Chondrocyte (in vitro differentiated cells): ENCODE results near the gene HMBS. TPM values are rescaled to one million over a fixed set of nuclear protein-coding genes. Genes with fewer than 3 reads are reported as not detected.

ENCODE experiments used
- DNase-seq: peaks from one replicate; pipeline ENCODE4 v3.0.0; 2021; ENCODE audit warnings: mixed read lengths, low spot score
- H3K27ac Mint-ChIP-seq: one replicate; pipeline ENCODE4 v1.8.0; 2021; ENCODE audit warnings: mild to moderate bottlenecking, moderate library complexity, mixed read lengths; ENCODE audit not compliant: unreplicated experiment
- H3K27me3 Mint-ChIP-seq: 2 replicates; pipeline ENCODE4 v1.8.0; 2021; ENCODE audit warnings: low read depth, mixed read lengths
- H3K36me3 Mint-ChIP-seq: 2 replicates; pipeline ENCODE4 v1.8.0; 2021; ENCODE audit warnings: low read depth, mixed read lengths
- H3K4me1 Mint-ChIP-seq: 2 replicates; pipeline ENCODE4 v1.8.0; 2021; ENCODE audit warnings: low read depth, mild to moderate bottlenecking, mixed read lengths
- H3K4me3 Mint-ChIP-seq: one replicate; pipeline ENCODE4 v1.8.0; 2021; ENCODE audit warnings: mild to moderate bottlenecking, moderate library complexity, mixed read lengths; ENCODE audit not compliant: unreplicated experiment
- H3K9me3 Mint-ChIP-seq: 2 replicates; pipeline ENCODE4 v1.8.0; 2021; ENCODE audit warnings: low read depth, mixed read lengths
- CTCF ChIP-seq: fragments of 200-600 bp; sonication (generic); IDR thresholded peaks from 2 replicates; pipeline ENCODE4 v1.5.0; 2021; ENCODE audit warnings: antibody characterized with exemption, mild to moderate bottlenecking, moderate library complexity
- total RNA-seq: library from RNA; stranded (reverse); gene quantifications from 3 replicates; pipeline ENCODE4 v1.2.1, GENCODE V29; 2021

HMBS gene
- total RNA-seq, 1 donor from 2014 or later, result 16.1 TPM

DNA sequence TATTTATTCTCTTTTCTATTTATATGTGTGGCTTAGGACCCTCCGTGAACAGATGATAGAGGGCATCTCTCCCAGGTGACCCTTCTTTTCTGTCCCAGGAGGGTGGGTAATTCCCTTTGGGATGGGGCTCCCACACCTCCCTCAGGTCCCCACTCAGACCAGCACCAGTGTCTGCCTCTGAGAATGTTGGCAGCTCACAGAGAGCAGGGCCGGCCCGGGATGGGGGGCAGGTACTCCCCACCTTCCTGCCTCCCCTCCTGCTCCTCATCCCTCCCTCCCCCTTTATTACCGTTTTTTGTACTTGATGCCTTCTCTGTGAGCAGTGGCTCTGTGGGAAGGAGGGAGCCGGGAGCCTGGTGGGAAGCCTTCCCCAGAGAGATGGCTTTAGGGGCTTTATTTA lies 31.9 kb downstream of the HMBS start:
- TF ChIP-seq CTCF, result no peak
- no peak for DNase-seq
- Mint-ChIP-seq H3K36me3 (peaks cover 15% of the 10 kb centered on the region), H3K9me3 (no peaks in the 10 kb centered on the region), H3K4me3 (no peak overlapping the region), H3K27me3 (no peaks in the 10 kb centered on the region), H3K27ac (no peak overlapping the region), H3K4me1 (peaks cover 10% of the 10 kb centered on the region)

GRCh38 chr11:119117004-119117706 lies 32.5 kb downstream of the HMBS start:
- H3K27me3 Mint-ChIP-seq, result no peaks in the 10 kb centered on the region
- H3K36me3 Mint-ChIP-seq, result peaks cover 12% of the 10 kb centered on the region
- peaks cover 14% of the 10 kb centered on the region for H3K4me1 Mint-ChIP-seq
- no peak overlapping the region for H3K27ac Mint-ChIP-seq
- H3K4me3 Mint-ChIP-seq, result no peak overlapping the region
- no peaks in the 10 kb centered on the region for H3K9me3 Mint-ChIP-seq
- no peak for DNase-seq
- TF ChIP-seq CTCF, result no peak

DNA sequence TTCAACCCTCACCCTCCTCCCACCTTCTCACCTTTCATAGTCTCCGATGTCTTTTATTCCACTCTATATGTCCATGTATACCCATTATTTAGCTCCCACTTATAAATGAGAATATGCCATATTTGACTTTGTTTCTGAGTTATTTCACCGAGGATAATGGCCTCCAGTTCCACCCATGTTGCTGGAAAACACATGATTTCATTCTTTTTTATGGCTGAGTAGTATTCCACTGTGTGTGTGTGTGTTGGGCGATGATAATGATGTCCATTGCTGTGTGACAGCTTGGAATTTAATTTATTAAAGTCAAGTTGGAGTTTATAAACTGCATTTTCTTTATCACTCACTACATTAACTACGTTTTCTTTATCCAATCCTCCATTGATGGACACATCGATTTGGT lies 33.5 kb downstream of the HMBS start:
- Mint-ChIP-seq H3K4me3 (no peak overlapping the region), H3K27me3 (no peaks in the 10 kb centered on the region), H3K27ac (no peak overlapping the region), H3K4me1 (peaks cover 24% of the 10 kb centered on the region), H3K36me3 (peaks cover 9% of the 10 kb centered on the region), H3K9me3 (no peaks in the 10 kb centered on the region)
- no peak for TF ChIP-seq CTCF
- no peak for DNase-seq

DNA sequence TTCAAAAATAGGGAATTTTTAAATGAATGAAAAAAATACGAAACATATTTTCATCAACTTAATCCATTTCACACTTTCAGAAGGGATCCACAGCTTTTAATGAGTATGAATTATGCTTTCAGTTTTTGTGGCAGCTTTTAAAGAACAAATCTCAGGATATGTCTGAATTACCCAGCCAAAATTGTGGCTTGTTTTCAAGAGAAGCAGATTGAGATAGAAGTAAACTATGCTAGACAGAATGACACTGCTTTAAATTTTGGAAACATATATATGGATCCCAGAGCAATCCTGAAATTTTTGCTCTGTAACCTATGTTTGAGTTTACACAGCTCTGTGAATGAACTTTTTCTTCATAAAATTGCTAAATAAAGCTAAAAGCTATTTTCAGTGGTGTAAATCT lies 34.3 kb downstream of the HMBS start:
- Mint-ChIP-seq H3K4me1 (peaks cover 28% of the 10 kb centered on the region), H3K27ac (no peak overlapping the region), H3K9me3 (no peaks in the 10 kb centered on the region), H3K4me3 (no peak overlapping the region), H3K27me3 (no peaks in the 10 kb centered on the region), H3K36me3 (peaks cover 6% of the 10 kb centered on the region)
- no peak for DNase-seq
- TF ChIP-seq CTCF, result no peak

DNA sequence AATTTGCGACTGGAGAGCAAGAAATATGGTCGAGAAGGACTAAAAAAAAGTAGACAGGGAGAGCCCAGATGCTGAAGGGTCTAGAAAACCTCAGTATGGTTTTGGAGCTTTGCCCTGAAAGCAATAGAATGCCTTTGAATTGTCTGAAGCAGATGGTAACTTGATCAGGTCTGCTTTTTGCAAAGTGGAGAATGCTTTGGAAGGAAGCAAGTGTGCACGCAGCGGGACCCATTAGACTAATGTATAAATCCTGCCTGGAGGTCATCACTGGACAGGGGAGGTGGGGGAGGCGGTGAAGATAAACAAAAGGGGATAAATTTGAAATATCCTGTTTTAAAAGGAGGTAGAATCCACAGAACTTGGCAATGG lies 35.9 kb downstream of the HMBS start:
- TF ChIP-seq CTCF, result no peak
- no peaks in the 10 kb centered on the region for H3K27me3 Mint-ChIP-seq
- DNase-seq, result no peak
- peaks cover 5% of the 10 kb centered on the region for H3K36me3 Mint-ChIP-seq
- peaks cover 28% of the 10 kb centered on the region for H3K4me1 Mint-ChIP-seq
- no peaks in the 10 kb centered on the region for H3K9me3 Mint-ChIP-seq
- H3K4me3 Mint-ChIP-seq, result peak overlapping the region; percentile 90
- peak overlapping the region; percentile 89 for H3K27ac Mint-ChIP-seq
